LoVo (cell line): Measurements from ENCODE around the gene TSPEAR.

ENCODE experiments used
- DNase-seq: peaks from one replicate; pipeline ENCODE4 v3.0.0-alpha.2; 2016; ENCODE audit warnings: low spot score

The TSPEAR gene

GRCh38 chr21:44720170-44720569 is 8.8 kb upstream of the TSPEAR start:
- DNase-seq, result no peak

- DNase-seq, result no peak
Measured at GRCh38 chr21:44718571-44718970, 7.2 kb upstream of the TSPEAR start.

- no peak for DNase-seq
Measured at GRCh38 chr21:44718093-44718492, 6.7 kb upstream of the TSPEAR start.

- no peak for DNase-seq
Measured at GRCh38 chr21:44716984-44717383, 5.6 kb upstream of the TSPEAR start.

GRCh38 chr21:44714905-44715304 is 3.5 kb upstream of the TSPEAR start:
- no peak for DNase-seq

- DNase-seq, result no peak
Measured at GRCh38 chr21:44713846-44714245, 2.5 kb upstream of the TSPEAR start.

- no peak for DNase-seq
Measured at GRCh38 chr21:44713130-44713529, 1.8 kb upstream of the TSPEAR start.

- no peak for DNase-seq
Measured at GRCh38 chr21:44712203-44713028, 1.0 kb upstream of the TSPEAR start.

- no peak for DNase-seq
Measured at GRCh38 chr21:44710756-44711326, 531 bp downstream of the TSPEAR start.

- DNase-seq, result no peak
Measured at GRCh38 chr21:44710294-44710665, 1.1 kb downstream of the TSPEAR start.

- DNase-seq, result no peak
Measured at GRCh38 chr21:44709426-44710293, 1.7 kb downstream of the TSPEAR start.

GRCh38 chr21:44708866-44709425 is 2.4 kb downstream of the TSPEAR start:
- no peak for DNase-seq

- no peak for DNase-seq
Measured at GRCh38 chr21:44708213-44708865, 3.0 kb downstream of the TSPEAR start.

GRCh38 chr21:44706706-44707581 is 4.4 kb downstream of the TSPEAR start:
- DNase-seq, result no peak

GRCh38 chr21:44706026-44706705 is 5.2 kb downstream of the TSPEAR start:
- no peak for DNase-seq

GRCh38 chr21:44704636-44705001 is 6.8 kb downstream of the TSPEAR start:
- DNase-seq, result no peak

- DNase-seq, result no peak
Measured at GRCh38 chr21:44703731-44704635, 7.4 kb downstream of the TSPEAR start.

- no peak for DNase-seq
Measured at GRCh38 chr21:44702973-44703730, 8.2 kb downstream of the TSPEAR start.
